GM13977 (cell line): ENCODE results near the gene PODXL2.

Experiments used
- DNase-seq: peaks from one replicate; pipeline ENCODE4 v3.0.0; 2012; ENCODE audit warnings: low spot score
- CTCF ChIP-seq: IDR thresholded peaks from 2 replicates; pipeline ENCODE4 v1.5.1; 2012; ENCODE audit warnings: mild to moderate bottlenecking, control low read depth; ENCODE audit not compliant: insufficient read depth; ENCODE audit errors: extremely low read depth, missing control alignments
- in situ Hi-C: fragments of 300-500 bp; cut with MboI; formaldehyde crosslinking; loops from one replicate; pipeline ENCODE4 v1.12.0; 2022; ENCODE audit warnings: low sequenced_read_pairs, low pct_unique_long_range_greater_than_20kb, mixed read lengths, inconsistent platforms; ENCODE audit not compliant: unreplicated experiment

PODXL2 gene

DNA sequence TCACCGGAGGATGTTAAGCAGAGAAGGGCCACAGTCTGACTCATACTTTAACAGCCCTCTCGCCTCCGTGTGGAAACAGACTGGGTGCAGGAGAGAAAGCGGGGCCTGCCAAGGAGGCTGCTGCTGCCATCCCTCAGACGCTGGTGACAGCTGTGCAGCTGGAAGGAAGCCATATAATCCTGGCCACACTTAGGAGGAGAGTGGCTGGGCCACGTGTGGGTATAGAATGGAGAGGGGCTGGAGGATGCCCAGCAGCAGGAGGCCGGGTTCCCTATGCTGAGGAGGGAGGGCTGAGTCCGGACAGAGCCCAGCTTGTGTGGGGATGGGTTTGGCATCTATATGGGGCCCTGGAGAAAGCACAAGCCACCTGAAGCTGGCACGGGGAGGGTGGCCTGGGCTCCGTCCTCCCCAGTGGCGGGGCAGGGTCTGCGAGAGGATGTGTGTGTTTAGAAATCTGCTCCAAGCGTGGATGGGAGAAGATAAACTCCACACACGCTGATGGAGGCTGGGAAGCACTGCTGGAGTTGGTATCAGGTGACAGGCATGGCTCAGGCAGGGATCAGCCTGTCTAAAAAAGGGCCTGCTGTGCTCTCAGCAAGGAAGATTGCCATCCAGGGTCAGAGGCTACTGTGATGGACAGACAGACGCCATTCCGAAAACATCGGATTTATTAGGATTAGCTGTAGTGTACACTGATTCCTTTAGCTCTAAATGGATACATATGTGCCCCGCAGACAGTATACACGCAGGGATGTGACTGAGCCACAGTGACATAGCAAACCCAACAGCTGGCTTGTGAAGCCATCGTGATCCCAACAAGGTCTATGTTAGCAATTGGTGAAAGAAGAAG lies 59.7 kb downstream of the PODXL2 start:
- in situ Hi-C loops = no loop called here
- DNase-seq = no peak

DNA sequence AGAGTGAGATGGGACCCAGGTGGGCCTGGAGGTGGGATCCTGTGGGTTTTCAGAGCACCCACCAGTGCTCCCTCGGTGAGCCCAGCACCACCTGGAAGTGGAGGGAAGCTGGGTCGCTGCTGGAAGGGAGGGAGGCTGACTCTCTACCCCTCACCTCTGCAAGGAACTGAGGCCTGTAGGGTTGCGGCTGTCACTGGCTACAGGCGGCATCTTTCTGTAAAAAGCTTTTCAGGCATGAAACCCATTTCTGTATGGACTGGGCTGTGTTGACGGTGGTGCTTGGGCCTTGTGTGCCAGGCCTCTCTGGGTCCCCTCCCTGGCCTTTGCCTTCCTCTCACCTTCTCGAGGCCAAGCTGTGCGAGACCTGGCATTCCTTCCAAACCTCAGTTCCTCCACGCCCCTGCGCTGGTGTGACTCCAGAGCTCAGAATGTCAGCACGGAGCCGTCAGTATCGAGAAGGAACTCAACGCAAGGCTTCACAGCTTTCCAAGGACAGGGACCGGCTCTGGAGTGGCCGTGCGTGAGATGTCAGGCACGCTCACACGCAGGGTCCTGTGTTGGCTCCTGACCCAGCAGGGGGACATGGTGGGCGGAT lies 60.4 kb downstream of the PODXL2 start:
- TF ChIP-seq CTCF = no peak
- no peak for DNase-seq
- in situ Hi-C loops = no loop called here

More for the DNA sequence above, 59.7 kb downstream of the PODXL2 start:
- TF ChIP-seq CTCF = no peak

DNA sequence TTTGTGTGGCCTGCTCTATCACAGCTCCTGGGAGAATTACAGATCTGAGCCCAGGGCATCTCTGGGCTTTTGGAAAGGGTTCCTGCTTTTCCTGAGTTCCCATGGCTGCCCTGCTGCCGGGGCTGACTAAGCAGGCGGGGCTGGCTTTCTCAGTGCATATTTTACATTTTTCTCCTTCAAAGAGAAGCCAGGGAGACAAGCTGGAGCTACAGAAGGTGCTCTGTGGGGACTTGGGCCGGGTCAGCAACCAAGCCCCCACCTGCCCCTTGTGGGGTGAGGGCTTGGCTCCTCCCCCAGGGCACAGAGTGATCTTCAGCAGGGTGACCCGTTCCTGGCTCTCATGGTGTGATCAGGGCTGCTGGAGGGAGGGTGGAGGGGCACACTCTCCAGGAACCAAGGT lies 61.1 kb downstream of the PODXL2 start:
- DNase-seq = no peak
- no peak for TF ChIP-seq CTCF
- in situ Hi-C loops = no loop called here

DNA sequence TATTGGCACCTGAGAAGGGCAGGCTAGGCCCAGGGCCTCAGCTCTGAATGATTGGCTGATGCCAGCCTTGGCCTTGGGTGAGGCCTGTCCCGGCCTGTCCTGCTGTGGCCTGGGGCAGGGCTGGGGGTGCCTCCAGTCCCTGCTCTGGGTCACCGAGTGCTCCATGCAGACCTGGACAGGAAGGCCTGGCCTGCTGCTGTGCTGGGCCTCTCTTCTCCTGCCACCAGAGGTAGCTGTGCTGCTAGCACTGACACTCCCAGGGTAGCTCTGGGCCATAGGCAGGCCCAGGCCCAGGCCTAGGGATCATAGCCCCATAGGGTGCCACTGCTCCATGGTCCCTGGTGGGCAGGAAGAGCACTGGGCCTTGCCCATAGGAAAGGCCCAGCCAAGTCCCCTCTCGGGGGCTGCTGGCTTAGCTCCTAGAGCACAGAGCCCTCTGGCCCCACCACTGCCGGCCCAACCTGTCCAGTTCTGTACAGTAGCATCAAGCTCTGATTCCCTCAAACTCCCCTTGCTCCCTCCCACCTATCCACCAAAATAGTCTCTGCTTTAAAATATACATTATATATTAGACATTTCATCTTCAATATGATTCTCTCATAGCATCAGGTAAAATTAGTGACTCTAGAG lies 62.0 kb downstream of the PODXL2 start:
- in situ Hi-C loops = no loop called here
- TF ChIP-seq CTCF = peak; percentile 33
- DNase-seq = no peak

DNA sequence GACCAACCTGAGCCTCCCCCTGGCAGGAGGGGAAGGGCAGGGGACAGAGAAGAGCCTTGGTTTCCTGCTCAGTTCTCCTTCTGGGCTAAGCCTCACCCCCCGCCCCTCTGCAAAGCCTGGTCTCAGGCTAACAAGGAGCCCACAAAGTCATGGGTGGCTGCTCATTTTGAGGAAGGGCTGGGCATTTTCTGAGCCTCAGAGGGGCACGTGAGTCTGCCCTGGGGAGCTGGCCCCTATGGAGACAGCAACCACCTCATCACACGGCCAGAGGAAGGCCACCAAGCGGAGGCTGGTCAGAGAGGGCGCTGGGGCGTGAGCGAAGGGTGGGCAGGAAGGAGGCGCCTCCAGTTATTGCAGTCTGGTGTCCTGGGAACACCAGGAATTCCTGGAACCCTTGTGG lies 62.5 kb downstream of the PODXL2 start:
- DNase-seq = no peak
- in situ Hi-C loops = no loop called here
- no peak for TF ChIP-seq CTCF

DNA sequence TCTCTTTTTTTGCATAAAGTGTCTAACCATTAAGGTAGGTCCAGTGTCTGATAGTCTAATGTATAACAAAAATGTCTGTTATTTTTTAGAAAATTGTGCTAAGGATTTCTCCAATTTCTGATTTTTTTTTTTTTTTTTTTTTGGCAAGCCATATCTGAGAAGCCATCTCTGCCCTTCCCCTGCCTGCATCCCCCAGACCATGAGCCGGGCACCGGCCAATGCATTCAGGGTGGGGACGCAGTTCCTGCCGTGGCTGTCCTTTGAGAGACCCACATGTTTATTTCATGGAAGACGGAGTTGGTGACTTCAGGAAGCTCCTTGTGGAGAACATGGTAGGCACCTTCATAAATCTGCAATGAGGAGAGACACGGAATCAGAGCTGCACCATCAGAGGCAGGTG lies 63.0 kb downstream of the PODXL2 start:
- in situ Hi-C loops = no loop called here
- DNase-seq = no peak
- no peak for TF ChIP-seq CTCF
